ENCODE data around the gene FZD1. TPM values are rescaled to one million over a fixed set of nuclear protein-coding genes. Genes with fewer than 3 reads are reported as not detected.

FZD1 gene
- total RNA-seq: 24.0 TPM

GRCh38 chr7:91264046-91264923 lies at the start of gene FZD1:
TSS of gene FZD1 (plus strand) at chr7:91264433. CDS start at chr7:91264881, 448 bp downstream.

